H9 (cell line): ENCODE measurements around the gene SGCD. TPM values are rescaled to one million over a fixed set of nuclear protein-coding genes. Genes with fewer than 3 reads are reported as not detected.

Experiments used
- DNase-seq: peaks from one replicate; pipeline ENCODE4 v3.0.0-alpha.2; 2017
- H2AFZ ChIP-seq: one replicate; pipeline ENCODE4 v1.6.1; 2013; ENCODE audit warnings: mild to moderate bottlenecking, low read length, control low read depth, moderate library complexity
- H2AK5ac ChIP-seq: 2 replicates; pipeline ENCODE4 v1.6.1; 2013; ENCODE audit warnings: low read length, control low read depth, mixed read lengths; ENCODE audit not compliant: insufficient read length
- H2BK120ac ChIP-seq: one replicate; pipeline ENCODE4 v1.6.1; 2013; ENCODE audit warnings: low read depth, mild to moderate bottlenecking, low read length, control low read depth, inconsistent platforms; ENCODE audit not compliant: poor library complexity, severe bottlenecking
- H2BK12ac ChIP-seq: 2 replicates; pipeline ENCODE4 v1.6.1; 2013; ENCODE audit warnings: low read length, control low read depth, mixed read lengths, low read depth; ENCODE audit not compliant: insufficient read length
- H2BK15ac ChIP-seq: 2 replicates; pipeline ENCODE4 v1.6.1; 2013; ENCODE audit warnings: low read depth, low read length, control low read depth
- H2BK20ac ChIP-seq: one replicate; pipeline ENCODE4 v1.6.1; 2013; ENCODE audit warnings: low read depth, mild to moderate bottlenecking, low read length, control low read depth, inconsistent platforms; ENCODE audit not compliant: poor library complexity, severe bottlenecking
- H2BK5ac ChIP-seq: 2 replicates; pipeline ENCODE4 v1.6.1; 2013; ENCODE audit warnings: low read length, control low read depth, mixed read lengths; ENCODE audit not compliant: insufficient read length
- H3K14ac ChIP-seq: 2 replicates; pipeline ENCODE4 v1.6.1; 2013; ENCODE audit warnings: low read length, control low read depth; ENCODE audit not compliant: insufficient read depth
- H3K18ac ChIP-seq: 2 replicates; pipeline ENCODE4 v1.6.1; 2013; ENCODE audit warnings: low read depth, mild to moderate bottlenecking, mixed read lengths, low read length, control low read depth; ENCODE audit not compliant: insufficient read length
- H3K23ac ChIP-seq: 2 replicates; pipeline ENCODE4 v1.6.1; 2013; ENCODE audit warnings: low read length, control low read depth, mixed read lengths, low read depth; ENCODE audit not compliant: insufficient read length
- H3K23me2 ChIP-seq: 2 replicates; pipeline ENCODE4 v1.6.1; 2013; ENCODE audit warnings: low read depth, mild to moderate bottlenecking, mixed read lengths, low read length, control low read depth; ENCODE audit not compliant: insufficient read length, poor library complexity, severe bottlenecking
- H3K27ac ChIP-seq: 2 replicates; pipeline ENCODE4 v1.5.1; 2013; ENCODE audit warnings: low read length, control low read depth, mixed read lengths, low read depth; ENCODE audit not compliant: insufficient read length
- H3K27me3 ChIP-seq: 2 replicates; pipeline ENCODE4 v1.6.1; 2013; ENCODE audit warnings: low read length, control low read depth, inconsistent platforms; ENCODE audit not compliant: insufficient read depth
- H3K4ac ChIP-seq: 2 replicates; pipeline ENCODE4 v1.6.1; 2013; ENCODE audit warnings: low read depth, mild to moderate bottlenecking, control low read depth, inconsistent platforms, low read length, moderate library complexity
- H3K4me1 ChIP-seq: 2 replicates; pipeline ENCODE4 v1.6.1; 2013; ENCODE audit warnings: low read length, control low read depth, inconsistent platforms; ENCODE audit not compliant: insufficient read depth
- H3K4me2 ChIP-seq: 2 replicates; pipeline ENCODE4 v1.6.1; 2013; ENCODE audit warnings: low read length, control low read depth, mixed read lengths; ENCODE audit not compliant: insufficient read length, insufficient read depth
- H3K56ac ChIP-seq: 2 replicates; pipeline ENCODE4 v1.6.1; 2013; ENCODE audit warnings: low read depth, mild to moderate bottlenecking, mixed read lengths, low read length, control low read depth; ENCODE audit not compliant: insufficient read length
- H3K79me1 ChIP-seq: 2 replicates; pipeline ENCODE4 v1.6.1; 2013; ENCODE audit warnings: low read depth, mild to moderate bottlenecking, moderate library complexity, low read length, control low read depth, inconsistent platforms; ENCODE audit not compliant: insufficient read depth, poor library complexity, severe bottlenecking
- H3K79me2 ChIP-seq: 2 replicates; pipeline ENCODE4 v1.6.1; 2013; ENCODE audit warnings: low read length, control low read depth, inconsistent platforms; ENCODE audit not compliant: insufficient read depth
- H3K9ac ChIP-seq: 2 replicates; pipeline ENCODE4 v1.6.1; 2013; ENCODE audit warnings: low read length, control low read depth, mixed read lengths; ENCODE audit not compliant: insufficient read length; ENCODE audit errors: extremely low read depth
- H3K9me3 ChIP-seq: one replicate; pipeline ENCODE4 v1.6.1; 2013; ENCODE audit warnings: low read depth, low read length, inconsistent platforms; ENCODE audit not compliant: control insufficient read depth
- H3T11ph ChIP-seq: one replicate; pipeline ENCODE4 v1.6.1; 2013; ENCODE audit warnings: mild to moderate bottlenecking, low read length, control low read depth, inconsistent platforms
- H4K20me1 ChIP-seq: one replicate; pipeline ENCODE4 v1.6.1; 2013; ENCODE audit not compliant: control insufficient read depth, insufficient read length, insufficient read depth
- H4K5ac ChIP-seq: 2 replicates; pipeline ENCODE4 v1.6.1; 2013; ENCODE audit warnings: low read depth, mild to moderate bottlenecking, mixed read lengths, low read length, control low read depth; ENCODE audit not compliant: insufficient read length
- H4K8ac ChIP-seq: replicated peaks from 2 replicates; pipeline ENCODE4 v1.6.1; 2013; ENCODE audit warnings: low read length, control low read depth, mixed read lengths, low read depth; ENCODE audit not compliant: insufficient read length
- H4K91ac ChIP-seq: 2 replicates; pipeline ENCODE4 v1.6.1; 2013; ENCODE audit warnings: low read depth, mild to moderate bottlenecking, moderate library complexity, mixed read lengths, low read length, control low read depth; ENCODE audit not compliant: insufficient read length
- H3K27ac Mint-ChIP-seq, 3 experiments: 2 replicates in 2 of 3; 3 replicates in 1 of 3; pipeline ENCODE4 v1.8.0; 2020 to 2021; ENCODE audit warnings: mixed read lengths in 3 of 3, mild to moderate bottlenecking in 1 of 3, moderate library complexity in 1 of 3
- H3K27me3 Mint-ChIP-seq: 2 replicates; pipeline ENCODE4 v1.8.0; 2021; ENCODE audit warnings: low read depth, mild to moderate bottlenecking, moderate library complexity, mixed read lengths
- H3K36me3 Mint-ChIP-seq, 3 experiments: 2 replicates in 2 of 3; 3 replicates in 1 of 3; pipeline ENCODE4 v1.8.0; 2020 to 2021; ENCODE audit warnings: low read depth in 3 of 3, mixed read lengths in 3 of 3; ENCODE audit not compliant: insufficient read depth in 1 of 3
- H3K4me1 Mint-ChIP-seq, 2 experiments: 2 replicates each; pipeline ENCODE4 v1.8.0; 2020; ENCODE audit warnings: mixed read lengths in 2 of 2
- H3K4me3 Mint-ChIP-seq, 2 experiments: 2 replicates in 1 of 2; 3 replicates in 1 of 2; pipeline ENCODE4 v1.8.0; 2020 to 2021; ENCODE audit warnings: mild to moderate bottlenecking in 2 of 2, mixed read lengths in 2 of 2, moderate library complexity in 1 of 2
- H3K9me3 Mint-ChIP-seq, 2 experiments: 2 replicates in 1 of 2; 3 replicates in 1 of 2; pipeline ENCODE4 v1.8.0; 2020; ENCODE audit warnings: mild to moderate bottlenecking in 2 of 2, mixed read lengths in 2 of 2, moderate library complexity in 1 of 2
- WGBS: extraction: QIAGEN DNeasy Blood & Tissue Kit; methylation state at CpG from one replicate; pipeline ENCODE4 v1.1.7; 2013; ENCODE audit warnings: missing lambda C conversion rate, low lambda C conversion rate, mixed read lengths; ENCODE audit not compliant: insufficient read length; ENCODE audit errors: extremely low coverage; 5-methylcytosine and 5-hydroxymethylcytosine counted together
- total RNA-seq: library from RNA; stranded (reverse); gene quantifications from 2 replicates; pipeline ENCODE4 v1.2.1, GENCODE V29; 2021
- TF ChIP-seq, protein P1 (sequence below): fragments of 200-600 bp; sonication (generic); conservative IDR thresholded peaks from 3 replicates; pipeline ENCODE4 v1.8.0; 2021; ENCODE audit warnings: antibody characterized with exemption, mild to moderate bottlenecking

The SGCD gene
- total RNA-seq, 1 experiment from 2014 or later = 0.11 TPM

DNA sequence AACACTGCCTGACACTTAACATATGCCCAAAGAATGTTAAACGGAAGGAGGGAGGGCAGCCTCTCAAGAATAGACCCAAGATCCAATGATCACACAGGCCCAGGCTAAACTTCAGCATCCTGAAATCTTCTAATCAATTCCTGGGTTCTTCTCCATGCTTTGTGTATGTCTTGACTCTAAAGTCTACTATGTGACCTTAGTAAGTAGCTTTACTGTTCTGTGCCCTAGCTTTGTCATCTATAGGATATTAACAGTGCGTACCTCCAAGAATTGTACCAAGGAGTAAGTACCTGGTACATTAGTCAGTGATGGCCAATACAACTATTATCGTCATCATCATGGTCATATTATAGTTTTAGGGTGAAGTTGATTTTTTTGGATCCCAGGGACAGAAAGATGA is 96.6 kb downstream of the SGCD start:
- no peaks in the 10 kb centered on the region; a peak in 1 of 7 replicates for H3K36me3 Mint-ChIP-seq
- H4K8ac ChIP-seq = no peak overlapping the region

More for the DNA sequence above, 96.6 kb downstream of the SGCD start:
- Histone ChIP-seq H2BK15ac (no peak overlapping the region), H3K23me2 (no peaks in the 10 kb centered on the region), H3K4ac (no peak overlapping the region), H3K4me2 (no peak overlapping the region), H3K18ac (no peak overlapping the region), H4K20me1 (no peaks in the 10 kb centered on the region), H3K14ac (no peak overlapping the region), H3K56ac (no peak overlapping the region), H4K5ac (no peak overlapping the region), H3K79me1 (no peaks in the 10 kb centered on the region), H4K91ac (no peak overlapping the region), H2BK20ac (no peak overlapping the region), H2BK5ac (no peak overlapping the region), H3K9me3 (no peaks in the 10 kb centered on the region), H3K4me1 (peaks cover 9% of the 10 kb centered on the region), H3K79me2 (no peaks in the 10 kb centered on the region), H3T11ph (no peak overlapping the region), H3K27ac (no peak overlapping the region), H2AK5ac (no peak overlapping the region), H3K23ac (no peak overlapping the region), H3K27me3 (no peaks in the 10 kb centered on the region), H2AFZ (no peak overlapping the region), H2BK120ac (no peak overlapping the region), H2BK12ac (no peak overlapping the region), H3K9ac (no peak overlapping the region)
- DNase-seq = no peak
- Mint-ChIP-seq H3K27ac (no peak overlapping the region), H3K9me3 (no peaks in the 10 kb centered on the region; a peak in 1 of 5 replicates), H3K4me3 (no peak overlapping the region), H3K27me3 (no peaks in the 10 kb centered on the region), H3K4me1 (peaks cover 14 to 20% of the 10 kb centered on the region in 2 experiments)
- no CpG with 5 or more reads among the region's 3 CpGs for WGBS
- TF ChIP-seq, protein P1, sequence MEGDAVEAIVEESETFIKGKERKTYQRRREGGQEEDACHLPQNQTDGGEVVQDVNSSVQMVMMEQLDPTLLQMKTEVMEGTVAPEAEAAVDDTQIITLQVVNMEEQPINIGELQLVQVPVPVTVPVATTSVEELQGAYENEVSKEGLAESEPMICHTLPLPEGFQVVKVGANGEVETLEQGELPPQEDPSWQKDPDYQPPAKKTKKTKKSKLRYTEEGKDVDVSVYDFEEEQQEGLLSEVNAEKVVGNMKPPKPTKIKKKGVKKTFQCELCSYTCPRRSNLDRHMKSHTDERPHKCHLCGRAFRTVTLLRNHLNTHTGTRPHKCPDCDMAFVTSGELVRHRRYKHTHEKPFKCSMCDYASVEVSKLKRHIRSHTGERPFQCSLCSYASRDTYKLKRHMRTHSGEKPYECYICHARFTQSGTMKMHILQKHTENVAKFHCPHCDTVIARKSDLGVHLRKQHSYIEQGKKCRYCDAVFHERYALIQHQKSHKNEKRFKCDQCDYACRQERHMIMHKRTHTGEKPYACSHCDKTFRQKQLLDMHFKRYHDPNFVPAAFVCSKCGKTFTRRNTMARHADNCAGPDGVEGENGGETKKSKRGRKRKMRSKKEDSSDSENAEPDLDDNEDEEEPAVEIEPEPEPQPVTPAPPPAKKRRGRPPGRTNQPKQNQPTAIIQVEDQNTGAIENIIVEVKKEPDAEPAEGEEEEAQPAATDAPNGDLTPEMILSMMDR = no peak
